Measurements from ENCODE around the gene ARMC7. TPM values are rescaled to one million over a fixed set of nuclear protein-coding genes. Genes with fewer than 3 reads are reported as not detected.

ARMC7 gene
- total and polyA plus RNA-seq, 2 of the 13 experiments (the other 11 are each of a cell fraction or from before 2014, with no cell fraction given): 3.9 to 4.2 TPM

- TF ChIP-seq, protein P1, sequence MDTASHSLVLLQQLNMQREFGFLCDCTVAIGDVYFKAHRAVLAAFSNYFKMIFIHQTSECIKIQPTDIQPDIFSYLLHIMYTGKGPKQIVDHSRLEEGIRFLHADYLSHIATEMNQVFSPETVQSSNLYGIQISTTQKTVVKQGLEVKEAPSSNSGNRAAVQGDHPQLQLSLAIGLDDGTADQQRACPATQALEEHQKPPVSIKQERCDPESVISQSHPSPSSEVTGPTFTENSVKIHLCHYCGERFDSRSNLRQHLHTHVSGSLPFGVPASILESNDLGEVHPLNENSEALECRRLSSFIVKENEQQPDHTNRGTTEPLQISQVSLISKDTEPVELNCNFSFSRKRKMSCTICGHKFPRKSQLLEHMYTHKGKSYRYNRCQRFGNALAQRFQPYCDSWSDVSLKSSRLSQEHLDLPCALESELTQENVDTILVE (CRISPR knock-in tag; IDR thresholded peaks at IDR 0.05): no peak; the same call in 1 of the 2 replicates
- TF ChIP-seq ZNF589 (CRISPR knock-in tag; conservative IDR thresholded peaks at IDR 0.05) (no peak), RFX1 (IDR thresholded peaks at IDR 0.05) (no peak), CBFB (CRISPR knock-in tag; IDR thresholded peaks at IDR 0.05) (no peak), TFE3 (CRISPR knock-in tag; IDR thresholded peaks at IDR 0.05) (no peak), ZSCAN31 (CRISPR knock-in tag; IDR thresholded peaks at IDR 0.05; ENCODE audit: low read depth) (no peak), GATAD1 (CRISPR knock-in tag; IDR thresholded peaks at IDR 0.05) (no peak), ERF (CRISPR knock-in tag; IDR thresholded peaks at IDR 0.05) (no peak), ZNF451 (CRISPR knock-in tag; IDR thresholded peaks at IDR 0.05) (no peak), PATZ1 (CRISPR knock-in tag; IDR thresholded peaks at IDR 0.05) (no peak), AGO1 (IDR thresholded peaks at IDR 0.05; ENCODE audit: low read depth, low read length, poor library complexity, severe bottlenecking) (no peak), KAT7 (CRISPR knock-in tag; IDR thresholded peaks at IDR 0.05; ENCODE audit: borderline replicate concordance) (peak; percentile 21; the same call in 1 of the 2 replicates), SOX6 (IDR thresholded peaks at IDR 0.05) (no peak), SOX6 (CRISPR knock-in tag; IDR thresholded peaks at IDR 0.05) (0 out of 2 replicates have a peak, but pooled peaks have one; percentile 14), ZMYM4 (CRISPR knock-in tag; IDR thresholded peaks at IDR 0.05) (no peak), CEBPB (IDR thresholded peaks at IDR 0.05; ENCODE audit: borderline replicate concordance, low read depth, low read length) (no peak), SMARCE1 (IDR thresholded peaks at IDR 0.05; ENCODE audit: borderline replicate concordance) (no peak), ZIK1 (CRISPR knock-in tag; IDR thresholded peaks at IDR 0.05; ENCODE audit: borderline replicate concordance, low read depth) (no peak), TAF15 (IDR thresholded peaks at IDR 0.05; ENCODE audit: low read depth, low read length, poor library complexity, severe bottlenecking) (peak; percentile 10), HIVEP1 (CRISPR knock-in tag; IDR thresholded peaks at IDR 0.05) (peak; percentile 66; the same call in 1 of the 2 replicates), ZNF704 (CRISPR knock-in tag; IDR thresholded peaks at IDR 0.05; ENCODE audit: borderline replicate concordance) (no peak)
- TF ChIP-seq, protein P2, sequence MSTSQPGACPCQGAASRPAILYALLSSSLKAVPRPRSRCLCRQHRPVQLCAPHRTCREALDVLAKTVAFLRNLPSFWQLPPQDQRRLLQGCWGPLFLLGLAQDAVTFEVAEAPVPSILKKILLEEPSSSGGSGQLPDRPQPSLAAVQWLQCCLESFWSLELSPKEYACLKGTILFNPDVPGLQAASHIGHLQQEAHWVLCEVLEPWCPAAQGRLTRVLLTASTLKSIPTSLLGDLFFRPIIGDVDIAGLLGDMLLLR (CRISPR knock-in tag; IDR thresholded peaks at IDR 0.05): peak; percentile 46; the same call in 1 of the 2 replicates
- TF ChIP-seq, protein P3, sequence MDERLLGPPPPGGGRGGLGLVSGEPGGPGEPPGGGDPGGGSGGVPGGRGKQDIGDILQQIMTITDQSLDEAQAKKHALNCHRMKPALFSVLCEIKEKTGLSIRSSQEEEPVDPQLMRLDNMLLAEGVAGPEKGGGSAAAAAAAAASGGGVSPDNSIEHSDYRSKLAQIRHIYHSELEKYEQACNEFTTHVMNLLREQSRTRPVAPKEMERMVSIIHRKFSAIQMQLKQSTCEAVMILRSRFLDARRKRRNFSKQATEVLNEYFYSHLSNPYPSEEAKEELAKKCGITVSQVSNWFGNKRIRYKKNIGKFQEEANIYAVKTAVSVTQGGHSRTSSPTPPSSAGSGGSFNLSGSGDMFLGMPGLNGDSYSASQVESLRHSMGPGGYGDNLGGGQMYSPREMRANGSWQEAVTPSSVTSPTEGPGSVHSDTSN (CRISPR knock-in tag; IDR thresholded peaks at IDR 0.05): no peak
Observed at GRCh38 chr17:75110234-75110937, 617 bp downstream of the ARMC7 start (continued).
